Muscle of arm (tissue), 12 donors: Measurements from ENCODE around the gene FLOT1. TPM values are rescaled to one million over a fixed set of nuclear protein-coding genes. Genes with fewer than 3 reads are reported as not detected.

ENCODE experiments used
- DNase-seq: peaks from one replicate; pipeline ENCODE4 v3.0.0-alpha.2; 2013
- polyA plus RNA-seq, 12 donors: library from polyadenylated mRNA; unstranded; fragments of 120-200 nt; gene quantifications; one replicate each; pipeline ENCODE4 v1.2.1, GENCODE V29; 2013; ENCODE audit not compliant: insufficient read length in 12 of 12

The FLOT1 gene
- polyA plus RNA-seq, 12 donors, result 92.8 to 121 (median 107) TPM; not detected in 1

DNA sequence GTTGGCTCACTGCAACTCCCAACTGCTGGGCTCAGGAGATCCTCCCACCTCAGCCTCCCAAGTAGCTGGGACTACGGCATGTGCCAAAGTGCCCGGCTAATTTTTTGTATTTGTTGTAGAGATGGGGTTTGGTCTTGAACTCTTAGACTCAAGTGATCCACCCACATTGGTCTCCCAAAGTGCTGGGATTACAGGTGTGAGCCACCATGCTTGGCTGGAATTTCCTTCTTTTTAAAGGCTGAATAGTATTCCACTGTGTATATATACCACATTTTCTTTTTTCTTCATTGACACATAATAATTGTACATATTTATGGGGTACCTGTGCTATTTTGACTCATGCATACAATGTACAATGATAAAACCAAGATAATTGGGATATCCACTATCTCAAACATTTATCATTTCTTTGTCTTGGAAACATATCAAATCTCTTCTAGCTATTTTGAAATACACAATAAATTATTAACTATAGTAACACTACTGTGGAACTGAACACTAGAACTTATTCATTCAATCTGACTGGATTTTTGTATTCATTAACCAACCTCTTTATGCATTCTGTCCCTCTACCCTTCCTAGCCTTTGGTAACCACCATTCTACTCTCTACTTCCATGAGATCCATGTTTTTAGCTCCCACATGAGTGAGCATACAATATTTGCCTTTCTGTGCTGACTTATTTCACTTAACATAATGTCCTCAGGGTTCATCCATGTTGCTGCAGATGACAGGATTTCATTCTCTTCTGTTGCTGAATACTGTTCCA lies 33.2 kb downstream of the FLOT1 start:
- no peak for DNase-seq

DNA sequence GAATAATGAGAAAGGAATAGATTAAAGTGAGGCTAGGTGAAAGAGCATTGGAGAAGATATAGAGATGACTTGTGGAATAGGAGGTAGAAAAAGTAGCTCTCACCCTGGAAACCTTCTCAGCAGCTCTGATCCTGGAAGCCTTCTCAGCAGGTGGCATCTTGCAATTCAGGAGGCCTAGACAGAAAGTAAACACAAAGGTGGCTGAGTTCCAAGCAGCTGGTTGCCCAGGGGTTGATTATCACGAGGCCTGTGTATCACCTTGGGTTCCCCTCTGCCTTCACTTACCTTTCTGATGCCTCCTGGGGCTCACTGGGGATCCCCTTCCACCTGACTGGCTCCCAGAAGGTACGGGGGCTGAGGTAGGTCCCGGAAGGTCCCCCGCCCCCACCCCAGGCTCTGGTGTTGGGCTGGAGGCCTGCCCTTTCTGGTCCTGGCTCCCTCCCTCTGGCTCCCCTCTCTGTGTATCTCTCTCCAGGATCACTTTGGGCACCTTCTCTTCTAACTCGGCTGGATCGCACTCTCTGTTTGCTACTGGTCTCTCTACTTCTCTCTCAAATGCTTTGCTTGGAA lies 35.1 kb downstream of the FLOT1 start:
- no peak for DNase-seq

DNA sequence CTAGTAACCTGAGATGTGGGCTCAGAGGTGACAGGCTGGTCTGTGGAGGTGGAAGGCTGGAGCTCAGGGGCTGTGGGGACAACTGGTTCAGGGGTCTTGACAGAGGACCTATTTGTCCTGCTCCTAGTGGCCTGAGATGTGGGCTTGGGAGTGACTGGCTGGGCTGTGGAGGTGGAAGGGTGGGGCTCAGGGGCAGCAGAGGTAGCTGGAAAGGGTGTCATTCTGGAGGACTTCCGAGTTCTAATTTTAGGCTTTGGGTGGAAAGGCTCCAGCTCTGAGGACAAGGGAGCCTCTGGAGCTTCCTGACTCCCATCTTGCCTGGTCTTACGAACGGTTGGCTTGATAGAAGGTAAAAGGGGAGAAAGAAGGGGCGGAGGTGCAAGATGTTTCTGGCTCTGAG lies 36.9 kb downstream of the FLOT1 start:
- DNase-seq, result no peak

DNA sequence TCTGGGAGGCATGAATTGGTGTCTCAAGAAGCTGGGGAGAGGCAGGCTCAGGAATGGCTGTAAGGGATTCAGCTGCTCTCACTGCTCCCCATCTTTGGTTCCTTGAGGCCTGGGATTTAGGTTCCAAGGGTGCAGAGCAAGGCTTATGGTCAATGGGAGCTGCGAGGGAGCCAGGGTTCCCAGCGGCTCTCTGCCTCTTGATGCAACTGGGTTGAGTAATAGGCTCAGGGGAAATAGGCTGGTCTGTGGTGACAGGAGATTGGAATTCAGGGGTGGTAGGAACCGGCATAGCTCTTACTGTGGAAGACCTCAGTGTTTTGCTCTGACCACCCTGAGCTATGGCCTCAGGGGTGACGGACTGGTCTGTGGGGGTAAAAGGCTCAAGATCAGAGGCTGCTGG lies 38.7 kb downstream of the FLOT1 start:
- DNase-seq, result no peak

DNA sequence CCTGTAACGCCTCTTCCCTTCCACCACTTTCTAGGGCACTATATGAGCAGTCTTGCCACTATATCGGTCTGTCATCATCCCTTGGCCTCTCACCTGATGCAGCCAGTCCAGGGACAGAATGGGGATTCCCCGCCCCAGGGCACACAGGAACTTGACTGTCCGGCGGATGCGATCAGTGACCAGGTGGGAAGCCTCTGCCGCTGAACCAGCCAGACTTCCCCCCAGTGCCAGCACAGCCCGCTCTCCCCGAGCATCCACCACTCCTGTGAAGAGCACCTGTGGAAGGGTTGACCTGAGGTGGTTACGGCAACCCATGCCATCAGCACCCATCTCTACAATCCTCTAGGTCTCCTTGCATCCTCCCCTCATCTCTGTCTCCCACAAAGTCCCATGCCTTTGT lies 39.5 kb downstream of the FLOT1 start:
- DNase-seq, result no peak

GRCh38 chr6:30700340-30700739 lies 42.1 kb downstream of the FLOT1 start:
- no peak for DNase-seq

GRCh38 chr6:30696432-30696831 lies 46.1 kb downstream of the FLOT1 start:
- DNase-seq, result no peak

- no peak for DNase-seq
These were observed 51.2 kb downstream of the FLOT1 start for GRCh38 chr6:30691208-30691847.

DNA sequence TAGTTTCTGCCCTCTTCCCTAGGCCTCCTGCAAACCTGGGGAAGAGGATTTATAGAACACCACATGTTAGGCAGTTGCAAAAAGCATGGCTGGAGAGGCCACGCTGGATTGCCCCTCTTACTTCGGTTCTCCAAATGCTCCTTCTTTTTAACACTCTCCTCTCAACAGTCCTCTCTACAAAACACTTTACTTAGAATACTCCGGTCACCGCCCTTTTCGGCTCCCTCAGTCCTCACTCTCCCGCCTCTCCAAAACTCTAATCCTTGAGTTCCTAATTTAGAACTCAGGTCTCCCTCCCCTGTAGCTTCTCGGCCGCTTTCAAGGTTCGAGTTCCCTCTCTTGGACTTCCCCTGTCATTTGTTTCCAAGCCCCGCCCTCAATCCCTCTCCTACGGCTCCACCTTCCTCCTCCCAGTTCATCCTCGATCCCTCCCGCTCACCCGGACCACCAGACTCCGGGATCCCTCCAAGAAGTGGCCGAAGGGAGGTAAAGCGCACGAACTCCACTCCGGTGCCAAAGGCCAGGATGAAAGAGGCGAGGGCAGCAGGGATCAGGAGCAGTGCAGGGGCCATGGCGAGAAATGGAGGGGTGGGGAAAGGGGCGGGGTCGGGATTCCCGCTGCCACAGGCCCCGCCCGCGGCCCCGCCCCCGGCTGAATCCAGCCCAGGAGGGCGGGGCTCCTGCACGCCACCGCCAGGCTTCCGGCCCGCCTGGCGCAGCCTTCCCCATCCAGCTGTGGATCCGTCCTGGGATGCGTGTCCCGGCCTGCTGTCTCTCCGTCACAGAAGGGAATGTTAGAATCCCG lies 51.9 kb downstream of the FLOT1 start, which contains the start of gene NRM:
TSS of gene NRM (minus strand) at position 582 of the 805 bp plus-strand sequence. CDS start at position 572, 10 bp downstream.
- DNase-seq, result peak; percentile 94

GRCh38 chr6:30689985-30690384 lies 52.5 kb downstream of the FLOT1 start:
- DNase-seq, result no peak

DNA sequence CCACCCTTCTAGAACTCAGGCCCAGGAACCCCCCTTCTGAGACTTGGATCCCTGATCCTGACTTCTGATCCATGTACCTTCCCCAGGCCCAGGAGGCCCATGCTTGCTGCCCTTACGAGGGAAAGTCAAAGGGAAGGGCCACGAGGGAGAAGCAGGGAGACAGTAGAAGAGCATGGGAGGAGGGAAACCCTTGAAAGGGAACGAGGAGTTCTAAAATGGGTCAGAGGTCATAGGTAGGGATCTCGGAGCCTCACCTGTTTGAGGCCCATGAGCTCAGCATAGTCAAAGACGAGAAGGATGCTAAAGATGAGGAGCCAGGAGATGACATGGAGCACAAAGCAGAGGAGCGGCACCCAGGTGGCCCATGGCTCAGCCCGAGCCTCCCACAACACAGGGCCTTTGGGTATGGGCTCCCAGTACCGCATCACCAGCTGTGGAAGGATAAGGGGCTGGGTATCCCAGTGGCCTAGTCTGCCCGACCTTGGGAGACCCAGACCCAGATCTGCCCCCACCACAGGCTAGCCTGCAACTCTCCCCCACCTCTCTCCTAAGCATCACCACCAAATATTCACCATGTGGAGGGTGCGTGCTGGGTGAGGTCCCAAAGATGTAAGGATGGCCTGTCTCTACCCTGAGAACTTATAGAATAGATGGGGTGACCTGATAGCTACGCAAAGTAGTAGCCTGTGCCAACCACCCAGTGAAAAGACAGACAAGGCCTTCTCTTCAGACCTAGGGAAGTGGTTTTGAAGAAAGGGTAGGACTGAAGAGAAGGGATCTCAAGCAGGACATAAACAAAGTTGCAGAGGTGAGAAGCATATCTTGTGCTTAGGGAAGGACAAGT lies 53.2 kb downstream of the FLOT1 start:
- no peak for DNase-seq

- no peak for DNase-seq
These were observed 53.9 kb downstream of the FLOT1 start for GRCh38 chr6:30688569-30688968.

DNA sequence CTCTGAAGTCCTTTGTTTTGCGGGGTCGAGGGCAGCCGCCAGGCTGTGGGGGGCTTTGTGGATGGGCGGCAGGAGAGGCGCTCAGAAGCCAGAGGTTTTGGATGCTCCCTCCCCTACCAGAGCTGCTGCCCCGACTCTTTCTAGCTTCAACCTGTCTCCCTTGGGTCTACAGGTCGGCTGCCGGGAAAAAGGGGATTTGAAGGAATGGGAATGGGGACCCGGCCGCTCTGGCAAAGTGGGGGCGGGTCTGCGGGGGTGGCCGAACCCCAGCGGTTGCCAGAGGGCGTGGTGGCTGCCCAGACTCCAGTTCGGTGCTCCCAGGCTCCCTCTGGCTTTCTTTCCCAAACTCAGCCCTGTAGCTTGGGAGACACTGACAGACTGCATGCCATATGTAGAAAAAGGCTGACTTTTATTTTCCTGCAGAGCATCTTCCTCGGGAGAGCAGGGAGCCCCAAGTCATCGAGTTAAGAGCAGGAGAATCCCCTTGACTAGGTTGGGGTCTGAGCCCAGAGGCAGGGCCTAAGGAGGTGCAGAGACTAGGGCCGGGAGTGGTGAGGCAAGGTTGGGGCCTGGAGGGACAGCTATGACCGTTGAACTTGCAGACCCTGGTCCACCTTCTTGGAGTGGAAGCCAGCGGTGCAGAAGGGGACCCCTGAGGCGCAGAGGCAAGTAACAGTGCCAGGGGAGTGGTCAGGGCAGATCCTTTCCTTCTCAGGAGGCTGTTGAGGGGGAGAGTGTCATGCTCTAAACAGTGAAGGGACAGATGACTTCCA lies 54.6 kb downstream of the FLOT1 start:
- no peak for DNase-seq

- DNase-seq, result peak; percentile 96
These were observed 55.4 kb downstream of the FLOT1 start for GRCh38 chr6:30686908-30687658.

GRCh38 chr6:30686009-30686907 lies 56.2 kb downstream of the FLOT1 start, which contains the start of gene PPP1R18:
Gene PPP1R18, minus strand, starts transcription at chr6:30686645. Its CDS starts 627 bp downstream, at chr6:30686018.
- peak; percentile 79 for DNase-seq

DNA sequence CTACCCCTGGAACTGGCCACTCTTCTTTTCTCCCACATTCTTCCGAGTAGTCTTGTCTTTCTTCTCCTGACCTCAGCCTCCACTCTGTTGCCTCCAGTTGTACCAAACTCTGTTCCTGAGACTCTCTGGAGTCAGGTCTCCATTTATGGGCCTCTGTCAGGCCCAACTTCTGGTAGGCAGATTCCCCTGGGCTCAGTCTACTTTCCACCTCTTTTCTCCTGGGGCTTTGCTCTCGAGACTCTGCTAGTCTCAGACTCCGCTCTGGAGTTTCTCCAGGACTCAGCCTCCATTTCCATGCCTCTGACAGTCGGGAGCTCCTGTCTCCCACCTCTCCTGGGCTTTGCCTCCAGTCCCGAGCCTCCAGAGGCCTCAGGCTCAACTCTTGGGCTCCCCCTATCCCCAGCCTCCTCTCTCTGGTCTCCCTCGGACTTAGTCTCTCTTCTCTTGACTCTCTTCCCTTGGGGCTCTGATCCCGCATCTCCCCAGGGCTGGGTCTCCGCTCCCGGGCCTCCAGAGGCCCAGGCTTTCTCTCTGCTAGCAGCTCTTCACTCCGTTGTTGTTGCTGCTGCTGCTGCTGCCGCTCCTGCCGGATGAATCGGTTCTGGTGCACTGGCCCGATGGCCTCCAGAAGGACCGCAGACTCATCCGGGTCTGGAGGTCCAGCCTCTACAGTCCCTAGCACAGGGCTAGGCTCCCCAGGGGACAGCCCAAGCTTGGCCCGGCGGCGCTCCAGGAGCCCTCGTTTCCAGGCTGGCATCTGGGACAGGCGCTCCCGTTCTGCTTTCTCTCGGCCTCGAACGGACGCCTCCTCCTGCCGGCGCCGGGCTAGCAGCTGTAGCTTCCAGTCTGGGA lies 57.1 kb downstream of the FLOT1 start:
- DNase-seq, result no peak

DNA sequence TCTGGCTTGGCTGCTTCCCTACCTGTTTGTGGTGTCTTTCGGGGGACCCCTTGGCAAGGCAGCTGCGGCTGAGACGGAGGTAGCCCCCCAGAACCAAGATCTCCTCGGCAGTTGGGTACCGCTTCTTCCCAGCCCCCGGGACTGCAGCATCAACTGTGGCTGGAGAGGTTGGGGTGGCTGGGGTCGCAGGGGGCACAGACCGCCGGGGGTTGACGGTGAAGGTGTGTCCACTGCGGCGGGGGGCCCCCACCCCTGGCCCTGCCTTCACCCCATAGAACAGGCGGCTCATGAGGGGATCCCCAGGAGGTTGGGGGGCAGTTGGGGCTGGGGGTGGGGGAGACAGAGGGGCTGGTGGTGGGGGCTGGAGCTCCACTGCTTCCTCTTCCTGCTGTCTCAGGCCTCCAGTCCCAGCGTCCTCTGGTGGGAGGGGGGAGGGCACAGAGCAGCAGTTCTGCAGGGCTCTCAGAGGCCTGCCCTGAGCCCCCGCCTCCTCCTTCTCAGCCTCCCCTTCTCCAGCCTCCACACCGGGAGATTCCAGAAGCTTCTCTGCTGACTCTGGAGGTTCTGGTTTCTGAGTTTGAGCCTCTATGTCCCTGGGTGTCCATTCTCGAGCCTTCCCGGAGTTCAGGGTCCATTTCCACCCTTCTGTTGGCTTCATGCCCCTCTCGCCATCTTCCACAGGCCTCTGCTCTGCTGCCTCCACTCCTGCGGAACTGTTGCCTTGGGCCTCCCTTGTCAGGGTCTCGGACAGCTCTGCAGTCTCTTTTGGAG lies 57.9 kb downstream of the FLOT1 start:
- no peak for DNase-seq
